ENCODE measurements around the gene DLL1. TPM values are rescaled to one million over a fixed set of nuclear protein-coding genes. Genes with fewer than 3 reads are reported as not detected.

DLL1 gene
- total and polyA plus RNA-seq, 4 donors, result 10.4 to 42.8 (median 21.7) TPM

- Histone ChIP-seq H3K27ac (ENCODE audit: low read depth, low read length) (no peak overlapping the region), H3K4me1 (ENCODE audit: control insufficient read depth, insufficient read depth, low read length) (peaks cover 43% of the 10 kb centered on the region), H3K9me3 (ENCODE audit: control insufficient read depth, insufficient read depth, low read length) (no peaks in the 10 kb centered on the region), H3K4me3 (ENCODE audit: low read depth, low read length) (no peak overlapping the region), H3K36me3 (ENCODE audit: control insufficient read depth, insufficient read depth, low read length) (no peaks in the 10 kb centered on the region), H3K27me3 (ENCODE audit: control insufficient read depth, insufficient read depth, low read length) (peaks cover 15% of the 10 kb centered on the region)
- no peak for DNase-seq (ENCODE audit: low read depth in 4 of 6, low spot score in 6 of 6)
- WGBS (ENCODE audit: insufficient coverage), result 57% methylated on average over 22 of the region's 22 CpGs
Measured at GRCh38 chr6:170247178-170247701, 43.6 kb downstream of the DLL1 start.

GRCh38 chr6:170245475-170245992 lies 45.3 kb downstream of the DLL1 start:
- no peak for DNase-seq (ENCODE audit: low read depth in 4 of 6, low spot score in 6 of 6)
- Histone ChIP-seq H3K27me3 (ENCODE audit: control insufficient read depth, insufficient read depth, low read length) (peaks cover 13% of the 10 kb centered on the region), H3K9me3 (ENCODE audit: control insufficient read depth, insufficient read depth, low read length) (no peaks in the 10 kb centered on the region), H3K27ac (ENCODE audit: low read depth, low read length) (no peak overlapping the region), H3K36me3 (ENCODE audit: control insufficient read depth, insufficient read depth, low read length) (no peaks in the 10 kb centered on the region), H3K4me1 (ENCODE audit: control insufficient read depth, insufficient read depth, low read length) (peaks cover 42% of the 10 kb centered on the region), H3K4me3 (ENCODE audit: low read depth, low read length) (no peak overlapping the region)
- WGBS (ENCODE audit: insufficient coverage), result 85% methylated on average over 18 of the region's 23 CpGs

DNA sequence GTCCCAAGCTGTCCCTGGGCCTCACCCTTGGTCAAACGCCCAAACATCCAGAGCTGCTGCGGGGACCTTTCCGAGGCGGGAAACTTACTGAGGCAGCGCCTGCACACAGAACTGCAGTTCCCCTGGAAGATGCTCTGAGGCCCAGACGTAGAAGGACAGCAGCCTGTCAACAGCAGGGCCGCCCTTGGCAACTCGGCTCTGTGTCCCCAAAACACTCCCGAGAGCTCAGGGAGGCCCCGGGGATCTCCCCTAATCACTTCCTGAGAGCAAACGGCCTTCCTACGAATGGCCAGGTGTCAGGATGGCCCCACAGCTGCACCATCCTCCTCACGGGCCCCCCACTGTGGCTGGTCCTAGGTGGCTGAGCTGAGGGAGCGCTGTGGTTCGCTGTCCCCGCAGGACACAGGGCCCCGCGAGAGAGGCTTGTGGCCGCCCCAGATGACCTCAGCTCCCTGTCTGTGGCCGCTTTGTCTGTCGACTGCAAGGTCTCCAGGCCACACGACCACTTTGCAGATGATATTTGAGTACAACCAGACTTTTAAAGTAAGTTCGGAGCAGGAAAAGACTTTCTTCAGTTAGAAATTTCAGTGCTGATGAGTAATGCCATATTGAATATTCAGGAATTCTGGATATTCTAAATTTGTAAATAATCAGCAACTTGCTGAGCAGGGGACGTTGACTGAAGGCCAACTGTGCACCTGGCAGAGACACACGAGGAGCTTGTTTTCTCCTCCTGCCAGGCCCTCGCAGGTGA lies 46.0 kb downstream of the DLL1 start:
- no peak overlapping the region for H3K27ac ChIP-seq (ENCODE audit: low read depth, low read length)
- DNase-seq (ENCODE audit: low read depth in 4 of 6, low spot score in 6 of 6), result no peak
- H3K27me3 ChIP-seq (ENCODE audit: control insufficient read depth, insufficient read depth, low read length), result peaks cover 13% of the 10 kb centered on the region
- no peaks in the 10 kb centered on the region for H3K36me3 ChIP-seq (ENCODE audit: control insufficient read depth, insufficient read depth, low read length)
- peaks cover 39% of the 10 kb centered on the region for H3K4me1 ChIP-seq (ENCODE audit: control insufficient read depth, insufficient read depth, low read length)
- H3K4me3 ChIP-seq (ENCODE audit: low read depth, low read length), result no peak overlapping the region
- 54% methylated on average over 19 of the region's 26 CpGs for WGBS (ENCODE audit: insufficient coverage)
- no peaks in the 10 kb centered on the region for H3K9me3 ChIP-seq (ENCODE audit: control insufficient read depth, insufficient read depth, low read length)

GRCh38 chr6:170243791-170244291 lies 47.0 kb downstream of the DLL1 start:
- H3K4me3 ChIP-seq (ENCODE audit: low read depth, low read length), result no peak overlapping the region
- peaks cover 13% of the 10 kb centered on the region for H3K27me3 ChIP-seq (ENCODE audit: control insufficient read depth, insufficient read depth, low read length)
- peak in 3 of 6 donors; percentile 22 to 75 (median 70) for DNase-seq (ENCODE audit: low read depth in 4 of 6, low spot score in 6 of 6)
- H3K9me3 ChIP-seq (ENCODE audit: control insufficient read depth, insufficient read depth, low read length), result no peaks in the 10 kb centered on the region
- no peak overlapping the region for H3K27ac ChIP-seq (ENCODE audit: low read depth, low read length)
- H3K36me3 ChIP-seq (ENCODE audit: control insufficient read depth, insufficient read depth, low read length), result no peaks in the 10 kb centered on the region
- H3K4me1 ChIP-seq (ENCODE audit: control insufficient read depth, insufficient read depth, low read length), result peaks cover 39% of the 10 kb centered on the region
- 12% methylated on average over 15 of the region's 21 CpGs for WGBS (ENCODE audit: insufficient coverage)

GRCh38 chr6:170243386-170243785 lies 47.5 kb downstream of the DLL1 start:
- 27% methylated on average over 2 of the region's 7 CpGs for WGBS (ENCODE audit: insufficient coverage)
- Histone ChIP-seq H3K27ac (ENCODE audit: low read depth, low read length) (no peak overlapping the region), H3K9me3 (ENCODE audit: control insufficient read depth, insufficient read depth, low read length) (no peaks in the 10 kb centered on the region), H3K4me1 (ENCODE audit: control insufficient read depth, insufficient read depth, low read length) (peaks cover 38% of the 10 kb centered on the region), H3K4me3 (ENCODE audit: low read depth, low read length) (no peak overlapping the region), H3K36me3 (ENCODE audit: control insufficient read depth, insufficient read depth, low read length) (no peaks in the 10 kb centered on the region), H3K27me3 (ENCODE audit: control insufficient read depth, insufficient read depth, low read length) (peaks cover 12% of the 10 kb centered on the region)
- DNase-seq (ENCODE audit: low read depth in 4 of 6, low spot score in 6 of 6), result peak in 1 of 6 donors; percentile 21

- WGBS (ENCODE audit: insufficient coverage), result 86% methylated on average over 20 of the region's 20 CpGs
- no peaks in the 10 kb centered on the region for H3K36me3 ChIP-seq (ENCODE audit: control insufficient read depth, insufficient read depth, low read length)
- no peaks in the 10 kb centered on the region for H3K27me3 ChIP-seq (ENCODE audit: control insufficient read depth, insufficient read depth, low read length)
Measured at GRCh38 chr6:170238741-170239565, 51.9 kb downstream of the DLL1 start.

DNA sequence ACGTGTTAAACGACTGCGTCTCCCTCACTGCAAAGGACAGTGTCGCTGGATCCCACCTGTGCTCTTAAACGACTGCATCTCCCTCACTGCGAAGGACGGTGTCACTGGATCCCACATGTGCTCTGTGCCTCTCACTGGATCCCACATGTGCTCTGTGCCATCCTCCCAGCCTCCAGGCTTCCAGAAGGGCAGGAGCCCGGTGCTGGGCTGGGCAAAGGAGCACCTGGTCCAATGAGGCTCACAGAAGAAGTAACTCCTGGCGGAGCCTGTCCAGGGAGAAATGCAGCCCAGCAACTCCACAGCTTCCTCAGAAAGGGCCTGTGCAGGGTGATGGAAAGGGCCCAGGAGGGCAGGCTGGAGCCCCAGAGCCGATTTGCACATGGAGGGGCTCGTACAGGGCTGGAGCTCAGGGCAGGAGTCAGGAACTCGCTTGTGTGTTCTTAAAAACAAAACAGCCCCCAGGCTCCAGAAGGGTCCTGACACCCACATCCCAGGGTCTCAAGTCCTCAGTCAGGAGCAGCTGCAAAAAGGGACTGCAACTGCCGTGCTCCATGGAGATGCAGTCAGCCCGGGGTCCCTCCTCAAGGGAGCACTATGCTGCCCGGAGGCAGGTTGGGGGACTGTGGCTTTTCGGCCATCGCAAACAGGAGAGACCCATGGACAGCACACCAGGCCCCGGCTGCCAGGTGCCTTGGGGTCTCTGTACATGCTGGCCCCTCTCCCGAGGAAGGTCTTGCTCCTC lies 52.7 kb downstream of the DLL1 start:
- 89% methylated on average over 19 of the region's 19 CpGs for WGBS (ENCODE audit: insufficient coverage)
- no peak overlapping the region for H3K27ac ChIP-seq (ENCODE audit: low read depth, low read length)
- no peak for DNase-seq (ENCODE audit: low read depth in 4 of 6, low spot score in 6 of 6)

More at GRCh38 chr6:170238741-170239565, 51.9 kb downstream of the DLL1 start:
- H3K4me3 ChIP-seq (ENCODE audit: low read depth, low read length), result no peak overlapping the region
- DNase-seq (ENCODE audit: low read depth in 4 of 6, low spot score in 6 of 6), result no peak
- H3K4me1 ChIP-seq (ENCODE audit: control insufficient read depth, insufficient read depth, low read length), result peaks cover 6% of the 10 kb centered on the region
- no peak overlapping the region for H3K27ac ChIP-seq (ENCODE audit: low read depth, low read length)
- H3K9me3 ChIP-seq (ENCODE audit: control insufficient read depth, insufficient read depth, low read length), result no peaks in the 10 kb centered on the region

GRCh38 chr6:170236131-170236836 lies 54.6 kb downstream of the DLL1 start:
- Histone ChIP-seq H3K27me3 (ENCODE audit: control insufficient read depth, insufficient read depth, low read length) (no peaks in the 10 kb centered on the region), H3K9me3 (ENCODE audit: control insufficient read depth, insufficient read depth, low read length) (no peaks in the 10 kb centered on the region), H3K4me3 (ENCODE audit: low read depth, low read length) (no peak overlapping the region), H3K4me1 (ENCODE audit: control insufficient read depth, insufficient read depth, low read length) (peaks cover 4% of the 10 kb centered on the region), H3K27ac (ENCODE audit: low read depth, low read length) (no peak overlapping the region), H3K36me3 (ENCODE audit: control insufficient read depth, insufficient read depth, low read length) (no peaks in the 10 kb centered on the region)
- 81% methylated on average over 12 of the region's 24 CpGs for whole genome bisulfite sequencing (ENCODE audit: insufficient coverage)
- no peak for DNase-seq (ENCODE audit: low read depth in 4 of 6, low spot score in 6 of 6)

More for the DNA sequence above, 52.7 kb downstream of the DLL1 start:
- H3K27me3 ChIP-seq (ENCODE audit: control insufficient read depth, insufficient read depth, low read length), result no peaks in the 10 kb centered on the region
- no peaks in the 10 kb centered on the region for H3K9me3 ChIP-seq (ENCODE audit: control insufficient read depth, insufficient read depth, low read length)
- H3K4me3 ChIP-seq (ENCODE audit: low read depth, low read length), result no peak overlapping the region
- no peaks in the 10 kb centered on the region for H3K4me1 ChIP-seq (ENCODE audit: control insufficient read depth, insufficient read depth, low read length)
- H3K36me3 ChIP-seq (ENCODE audit: control insufficient read depth, insufficient read depth, low read length), result no peaks in the 10 kb centered on the region
